ENCODE data around the gene CCR4.

- TF ChIP-seq CTCF (IDR thresholded peaks at IDR 0.05) (no peak), TCF7L2 (IDR thresholded peaks at IDR 0.05; ENCODE audit: low read depth, low read length) (no peak), POLR2AphosphoS5 (IDR thresholded peaks at IDR 0.05; ENCODE audit: low read depth, low read length) (no peak)
Measured at GRCh38 chr3:32950516-32950915, 928 bp upstream of the CCR4 start.
